ENCODE results near the gene STX1B.
A peak's percentile ranks its signal among the peaks of the same experiment; 100 is the strongest.

The STX1B gene

DNA sequence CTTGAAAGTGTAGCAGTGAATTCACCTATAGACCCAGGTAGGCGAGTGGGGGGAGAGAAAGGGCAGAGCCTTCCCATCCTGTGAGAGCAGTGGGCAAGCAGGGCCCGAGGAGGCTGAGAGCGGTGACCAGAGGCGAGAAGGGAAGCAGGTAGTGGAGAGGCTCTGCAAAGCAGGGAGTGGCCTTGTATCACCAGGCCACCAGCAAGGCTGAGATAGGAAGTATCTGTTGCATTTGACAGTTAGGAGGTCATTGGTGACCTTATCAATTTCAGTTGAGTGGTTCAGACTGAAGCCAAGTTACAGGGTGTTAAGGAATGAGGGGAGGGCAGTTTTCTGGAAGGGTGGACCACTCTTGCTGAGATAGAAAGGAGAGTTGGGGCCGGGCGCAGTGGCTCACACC, 36.1 kb downstream of the STX1B start:
- no peak for DNase-seq

DNA sequence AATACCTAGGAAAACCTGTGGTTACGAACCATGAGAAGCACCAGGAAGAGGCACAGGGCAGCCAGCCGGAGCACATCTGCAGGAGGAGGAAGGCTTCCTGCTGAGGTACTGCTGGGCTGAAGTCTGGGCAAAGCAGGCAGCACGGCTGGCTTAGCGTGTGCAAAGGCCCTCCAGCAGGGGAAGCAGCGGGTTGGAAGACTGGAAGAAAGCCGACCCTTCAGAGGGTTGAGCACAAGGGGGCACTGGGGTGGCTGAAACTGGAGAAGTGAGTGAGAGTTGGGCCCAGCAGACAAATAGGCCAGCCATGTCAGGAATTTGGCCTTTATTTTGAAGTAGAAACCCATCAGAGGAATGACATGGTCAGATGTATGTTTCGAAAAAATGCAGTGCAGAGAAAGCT, 37.6 kb downstream of the STX1B start:
- DNase-seq, result no peak

DNA sequence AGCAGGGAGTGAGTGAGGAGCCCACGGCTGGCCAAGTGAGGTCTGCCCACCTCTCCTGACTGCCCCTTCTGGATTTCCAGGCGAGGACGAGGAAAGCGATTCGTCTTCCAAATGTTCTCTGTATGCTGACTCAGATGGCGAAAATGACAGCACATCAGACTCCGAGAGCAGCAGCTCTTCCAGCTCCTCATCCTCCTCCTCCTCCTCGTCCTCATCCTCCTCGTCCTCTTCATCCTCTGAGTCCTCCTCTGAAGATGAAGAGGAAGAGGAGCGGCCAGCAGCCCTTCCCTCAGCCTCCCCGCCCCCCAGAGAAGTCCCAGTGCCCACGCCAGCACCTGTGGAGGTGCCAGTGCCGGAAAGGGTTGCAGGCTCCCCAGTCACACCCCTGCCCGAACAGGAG, 39.1 kb downstream of the STX1B start:
- no peak for DNase-seq

DNA sequence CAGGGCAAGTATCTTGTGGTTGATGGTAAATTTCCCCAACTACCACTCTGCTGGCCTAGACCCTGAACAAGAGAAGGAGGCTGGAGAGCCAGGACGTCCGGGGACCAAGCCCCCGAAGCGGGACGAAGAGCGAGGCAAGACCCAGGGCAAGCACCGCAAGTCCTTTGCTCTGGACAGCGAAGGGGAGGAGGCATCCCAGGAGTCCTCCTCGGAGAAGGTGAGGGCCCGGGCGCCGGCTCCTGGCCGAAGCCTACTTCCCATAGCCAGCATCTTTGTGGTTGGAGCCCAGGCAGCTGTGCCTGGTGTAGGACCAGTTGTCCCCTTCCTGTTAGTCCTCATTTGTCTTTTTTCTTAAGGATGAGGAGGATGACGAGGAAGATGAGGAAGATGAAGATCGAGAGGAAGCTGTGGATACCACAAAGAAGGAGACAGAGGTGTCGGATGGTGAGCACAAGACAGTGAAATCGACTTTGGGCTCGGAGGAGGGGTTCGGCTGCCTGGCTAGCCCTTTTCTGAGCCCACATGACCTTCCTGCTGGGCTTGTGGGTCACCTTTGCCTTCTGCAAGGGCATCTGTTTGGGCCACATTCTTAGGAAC, 41.1 kb downstream of the STX1B start:
- DNase-seq, result no peak

DNA sequence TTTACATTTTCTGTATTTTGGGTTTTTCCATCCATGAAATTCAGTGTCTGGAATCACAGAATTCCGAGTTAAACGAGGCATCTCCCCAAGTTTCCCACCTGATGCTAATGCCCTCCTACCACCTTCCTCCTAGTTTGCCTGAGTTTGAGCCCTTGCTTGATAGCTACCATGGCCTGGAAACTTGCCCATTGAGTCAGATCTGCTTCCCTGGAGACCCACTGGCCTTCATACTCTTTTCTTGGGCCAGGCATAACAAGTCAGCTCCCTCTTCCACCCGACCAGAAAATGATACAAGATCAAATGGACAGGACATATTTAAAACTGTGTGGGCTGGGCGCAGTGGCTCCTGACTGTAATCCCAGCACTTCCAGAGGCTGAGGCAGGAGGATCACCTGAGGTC, 42.6 kb downstream of the STX1B start:
- DNase-seq, result no peak

DNA sequence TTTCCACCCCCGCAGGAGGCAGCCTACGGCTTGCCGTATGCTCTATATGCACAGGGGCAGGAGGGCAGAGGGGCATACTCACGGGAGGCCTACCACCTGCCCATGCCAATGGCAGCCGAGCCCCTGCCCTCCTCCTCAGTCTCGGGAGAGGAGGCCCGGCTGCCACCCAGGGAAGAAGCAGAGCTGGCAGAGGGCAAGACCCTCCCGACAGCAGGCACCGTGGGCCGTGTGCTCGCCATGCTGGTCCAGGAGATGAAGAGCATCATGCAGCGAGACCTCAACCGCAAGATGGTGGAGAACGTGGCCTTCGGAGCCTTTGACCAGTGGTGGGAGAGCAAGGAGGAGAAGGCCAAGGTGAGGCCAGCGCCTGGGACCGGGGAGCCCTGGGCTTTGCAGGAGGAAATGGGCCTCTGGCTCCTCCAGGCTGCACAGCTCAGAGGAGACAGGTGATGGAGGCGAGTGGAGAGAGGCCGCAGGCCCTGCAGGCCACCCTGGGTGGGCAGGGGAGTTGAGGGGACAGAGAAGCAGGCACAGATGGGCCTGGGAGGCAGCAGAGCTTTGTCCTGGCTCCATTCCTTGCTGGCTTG, 44.3 kb downstream of the STX1B start:
- DNase-seq, result no peak

DNA sequence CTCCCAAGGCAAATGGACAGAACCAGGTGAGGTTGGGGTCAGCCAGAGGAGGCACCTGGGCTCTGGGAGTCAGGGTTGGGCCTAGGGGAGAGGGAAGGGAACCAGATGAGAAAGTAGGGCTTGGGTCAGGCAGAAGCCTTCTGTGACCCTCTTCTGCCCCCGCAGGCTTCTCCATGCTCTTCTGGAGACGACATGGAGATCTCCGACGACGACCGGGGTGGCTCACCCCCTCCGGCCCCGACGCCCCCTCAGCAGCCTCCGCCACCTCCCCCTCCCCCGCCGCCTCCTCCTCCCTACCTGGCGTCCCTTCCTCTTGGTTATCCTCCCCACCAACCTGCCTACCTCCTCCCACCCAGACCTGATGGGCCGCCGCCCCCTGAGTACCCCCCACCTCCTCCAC, 45.0 kb downstream of the STX1B start:
- no peak for DNase-seq

DNA sequence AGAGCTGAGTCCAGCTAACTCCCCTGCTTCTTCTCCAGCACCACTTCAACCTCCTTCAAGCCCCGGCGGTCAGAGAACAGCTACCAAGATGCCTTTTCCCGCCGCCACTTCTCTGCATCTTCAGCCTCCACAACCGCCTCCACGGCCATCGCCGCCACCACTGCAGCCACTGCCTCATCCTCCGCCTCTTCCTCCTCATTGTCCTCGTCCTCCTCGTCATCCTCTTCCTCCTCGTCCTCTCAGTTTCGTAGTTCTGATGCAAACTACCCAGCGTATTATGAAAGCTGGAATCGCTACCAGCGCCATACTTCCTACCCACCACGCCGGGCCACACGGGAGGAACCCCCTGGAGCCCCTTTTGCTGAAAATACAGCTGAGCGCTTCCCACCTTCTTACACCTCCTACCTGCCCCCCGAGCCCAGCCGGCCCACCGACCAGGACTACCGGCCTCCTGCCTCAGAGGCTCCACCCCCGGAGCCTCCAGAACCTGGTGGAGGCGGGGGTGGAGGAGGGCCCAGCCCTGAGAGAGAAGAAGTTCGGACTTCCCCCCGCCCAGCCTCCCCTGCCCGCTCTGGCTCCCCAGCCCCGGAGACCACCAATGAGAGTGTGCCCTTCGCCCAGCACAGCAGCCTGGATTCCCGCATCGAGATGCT, 45.7 kb downstream of the STX1B start:
- DNase-seq, result no peak

DNA sequence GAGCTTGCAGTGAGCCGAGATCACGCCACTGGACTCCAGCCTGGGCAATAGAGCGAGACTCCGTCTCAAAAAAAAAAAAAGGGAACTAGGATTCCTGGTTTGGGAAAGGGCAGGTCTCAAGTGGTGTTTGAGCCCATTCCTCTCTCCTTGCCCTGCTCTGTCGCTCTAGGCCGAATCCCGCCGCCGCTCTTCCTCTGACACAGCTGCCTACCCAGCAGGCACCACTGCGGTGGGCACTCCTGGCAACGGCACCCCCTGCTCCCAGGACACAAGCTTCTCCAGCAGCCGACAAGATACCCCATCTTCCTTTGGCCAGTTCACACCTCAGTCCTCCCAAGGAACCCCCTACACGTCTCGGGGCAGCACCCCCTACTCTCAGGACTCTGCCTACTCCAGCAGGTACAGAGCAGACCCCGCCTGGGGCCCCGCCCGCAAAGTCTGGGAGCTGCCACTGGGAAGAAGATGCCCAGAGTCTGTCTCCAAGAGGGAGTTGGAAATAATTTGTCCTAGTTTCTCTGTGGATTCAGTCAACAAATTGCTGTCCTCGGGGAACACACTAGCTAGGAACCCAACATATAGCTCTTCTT, 46.4 kb downstream of the STX1B start:
- DNase-seq, result no peak

DNA sequence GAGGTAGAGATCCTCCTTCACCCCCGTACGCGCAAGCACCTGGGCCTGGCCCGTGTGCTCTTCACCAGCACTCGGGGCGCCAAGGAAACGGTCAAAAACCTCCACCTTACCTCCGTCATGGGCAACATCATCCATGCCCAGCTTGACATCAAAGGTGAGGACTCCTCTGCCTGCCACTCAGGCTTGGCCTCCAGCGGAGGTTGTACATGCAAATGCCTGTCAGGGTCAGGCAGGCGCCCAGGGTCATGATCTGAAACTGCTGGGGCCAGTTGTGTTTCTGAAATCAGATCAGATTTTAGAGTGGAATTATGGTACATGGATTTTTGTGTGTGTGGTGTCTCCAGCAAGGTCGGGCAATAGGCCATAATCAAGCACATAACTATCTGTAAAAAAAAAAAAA, 49.1 kb downstream of the STX1B start:
- DNase-seq, result no peak

DNA sequence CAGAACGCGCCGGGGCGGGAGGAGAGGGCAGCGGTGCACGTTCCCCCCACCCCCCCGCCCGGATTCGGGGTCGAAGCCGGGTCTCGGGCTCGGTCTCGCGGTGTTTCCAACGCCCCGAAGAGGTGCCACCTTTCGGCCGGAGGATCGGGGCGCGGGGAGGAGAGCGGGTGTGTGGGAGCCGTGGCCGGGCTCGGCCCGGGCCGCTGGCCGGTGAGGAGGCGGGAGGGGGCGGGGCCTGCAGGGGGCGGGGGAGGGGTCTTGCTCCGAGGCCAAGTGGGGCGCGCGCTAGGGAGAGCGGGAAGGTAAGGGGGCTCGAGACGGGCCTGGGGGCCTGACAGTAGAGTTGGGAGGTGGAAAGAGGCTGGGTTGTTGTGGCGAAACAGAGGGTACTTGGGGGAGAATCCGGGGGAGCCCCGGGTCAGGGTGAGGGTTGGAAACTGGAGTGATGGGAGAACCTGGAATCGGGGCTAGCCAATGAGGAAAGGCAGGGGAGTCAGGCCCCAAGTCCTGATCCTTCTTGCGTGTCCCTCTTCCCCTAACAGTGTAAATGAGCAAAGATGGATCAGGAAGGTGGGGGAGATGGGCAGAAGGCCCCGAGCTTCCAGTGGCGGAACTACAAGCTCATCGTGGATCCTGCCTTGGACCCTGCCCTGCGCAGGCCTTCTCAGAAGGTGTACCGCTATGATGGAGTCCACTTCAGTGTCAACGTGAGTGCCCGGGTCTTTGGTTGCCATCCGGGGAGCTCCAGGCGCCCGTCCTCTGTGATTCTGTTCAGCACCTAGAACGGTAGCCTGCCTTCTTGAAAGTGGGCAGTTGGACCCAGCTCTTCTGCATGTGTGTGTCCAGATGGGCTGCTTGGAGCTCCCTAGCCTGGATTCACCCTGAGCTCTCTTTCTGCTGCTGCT, 52.0 kb downstream of the STX1B start:
- no peak for DNase-seq

DNA sequence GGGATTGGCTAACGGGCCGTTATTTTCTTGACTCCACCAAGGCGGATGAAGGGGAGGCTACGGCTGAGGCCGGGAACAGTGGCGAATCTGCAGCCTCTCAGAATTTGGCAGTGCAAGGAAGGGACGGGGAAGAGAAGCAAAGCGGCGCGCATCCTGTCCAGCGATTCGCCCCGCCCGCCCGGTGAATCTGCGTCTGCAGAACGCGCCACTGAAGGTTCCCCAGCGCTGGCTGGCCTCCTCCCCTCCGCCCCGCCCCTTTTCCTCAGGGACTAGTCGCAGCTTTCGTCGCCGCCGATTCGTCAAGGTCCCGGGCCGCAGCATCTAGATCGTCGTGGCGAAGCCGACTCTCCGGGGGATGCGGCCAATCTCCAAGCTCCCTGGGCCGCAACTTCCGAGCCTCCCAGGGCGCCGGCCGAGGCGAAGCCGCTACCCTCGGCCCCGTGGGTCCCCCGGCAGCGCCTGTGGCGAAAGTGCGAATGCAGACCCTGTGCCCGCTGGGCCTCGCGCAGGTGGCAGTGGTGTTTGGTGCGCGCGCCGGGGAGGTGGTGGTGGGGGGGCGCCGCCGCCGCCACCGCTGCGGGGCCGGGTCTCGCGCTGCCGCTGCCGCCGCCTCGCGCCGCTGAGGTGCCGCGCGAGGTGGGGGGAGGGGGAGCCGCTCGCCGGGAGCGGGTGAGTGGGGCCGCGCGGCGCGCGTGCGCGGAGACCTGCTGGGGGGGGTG, 52.8 kb downstream of the STX1B start, which contains the start of gene SETD1A:
TSS of gene SETD1A (plus strand) at position 299 of the 719 bp plus-strand sequence. CDS start 978 bp downstream, outside the sequence.
- DNase-seq, result peak; percentile 93 to 97

DNA sequence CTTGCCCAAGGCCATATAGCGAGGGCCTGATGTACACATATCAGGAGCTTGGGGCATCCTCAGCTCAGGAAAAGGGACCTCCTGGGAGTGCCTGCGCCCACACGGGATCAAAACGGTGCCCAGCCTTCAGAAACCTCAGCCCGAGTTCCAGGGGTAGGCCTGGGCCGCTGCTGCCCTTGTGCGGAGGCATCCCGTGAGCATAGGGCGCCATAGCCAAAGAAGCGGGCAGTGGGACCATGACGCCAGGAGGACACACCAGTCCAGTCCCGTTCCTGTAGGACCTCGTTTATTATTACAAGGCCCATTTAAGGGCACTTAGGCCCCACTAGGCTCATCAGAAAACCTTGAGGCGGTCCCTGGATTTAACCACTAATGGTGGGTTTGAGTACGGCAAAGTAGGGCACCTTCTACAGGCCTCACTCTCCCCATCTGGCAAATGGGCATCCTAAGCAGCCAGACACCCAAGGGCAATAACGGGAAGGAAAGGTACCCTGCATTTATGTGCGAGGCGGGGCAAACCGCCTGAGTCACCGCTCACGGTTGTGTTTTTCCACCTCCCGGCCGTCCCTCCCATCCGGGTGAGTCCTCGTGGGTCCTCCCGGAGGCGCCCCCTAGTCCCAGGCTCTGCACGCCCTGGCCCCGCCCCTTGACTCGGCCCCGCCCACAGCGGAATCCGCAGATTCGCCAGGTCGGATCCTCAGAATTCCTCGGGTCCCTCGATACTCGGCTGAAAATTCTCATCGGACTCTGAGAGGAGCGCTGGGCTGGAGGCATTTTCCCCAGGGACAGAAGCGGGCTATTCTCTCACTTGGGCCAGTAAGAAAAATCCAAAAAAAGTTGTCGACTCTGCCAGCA, 53.6 kb downstream of the STX1B start:
- DNase-seq, result peak; percentile 90 to 92

DNA sequence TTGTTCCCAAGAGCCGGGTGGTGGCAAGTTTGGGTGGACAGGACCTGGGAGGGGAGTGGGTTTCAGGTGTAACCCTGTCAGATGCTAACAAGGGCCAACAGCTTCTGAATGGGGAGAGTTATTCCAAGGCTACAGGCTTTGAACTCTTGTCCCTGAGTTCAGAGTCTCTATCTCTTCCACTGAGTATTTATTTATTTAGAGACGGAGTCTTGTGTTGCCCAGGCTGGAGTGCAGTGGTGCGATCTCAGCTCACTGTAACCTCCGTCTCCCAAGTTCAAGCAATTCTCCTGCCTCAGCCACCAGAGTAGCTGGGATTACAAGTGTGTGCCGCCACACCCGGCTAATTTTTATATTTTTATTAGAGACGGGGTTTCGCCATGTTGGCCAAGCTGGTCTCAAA, 55.4 kb downstream of the STX1B start:
- no peak for DNase-seq

DNA sequence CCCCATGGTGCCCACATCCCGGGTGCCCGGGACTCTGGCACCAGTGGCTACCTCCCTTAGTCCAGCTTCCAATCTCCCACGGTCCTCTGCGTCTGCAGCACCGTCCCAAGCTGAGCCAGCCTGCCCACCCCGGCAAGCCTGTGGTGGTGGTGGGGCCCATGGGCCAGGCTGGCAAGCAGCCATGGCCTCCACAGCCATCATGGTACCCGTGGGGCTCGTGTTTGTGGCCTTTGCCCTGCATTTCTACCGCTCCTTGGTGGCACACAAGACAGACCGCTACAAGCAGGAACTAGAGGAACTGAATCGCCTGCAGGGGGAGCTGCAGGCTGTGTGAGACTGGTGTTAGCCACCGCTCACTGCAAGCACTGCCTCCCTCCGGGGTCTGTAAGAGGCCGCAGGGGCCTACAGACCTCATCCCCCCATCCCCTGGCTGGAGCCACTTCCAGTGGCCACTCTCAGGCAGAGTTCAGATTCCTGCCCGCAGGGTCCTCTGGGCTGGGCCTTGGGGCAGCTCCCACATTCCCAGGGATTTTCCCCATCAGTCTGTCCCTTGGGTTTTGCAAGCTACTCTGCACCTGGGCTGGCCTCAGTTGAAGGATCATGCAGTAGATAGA, 56.8 kb downstream of the STX1B start:
- peak; percentile 42 to 55 for DNase-seq

DNA sequence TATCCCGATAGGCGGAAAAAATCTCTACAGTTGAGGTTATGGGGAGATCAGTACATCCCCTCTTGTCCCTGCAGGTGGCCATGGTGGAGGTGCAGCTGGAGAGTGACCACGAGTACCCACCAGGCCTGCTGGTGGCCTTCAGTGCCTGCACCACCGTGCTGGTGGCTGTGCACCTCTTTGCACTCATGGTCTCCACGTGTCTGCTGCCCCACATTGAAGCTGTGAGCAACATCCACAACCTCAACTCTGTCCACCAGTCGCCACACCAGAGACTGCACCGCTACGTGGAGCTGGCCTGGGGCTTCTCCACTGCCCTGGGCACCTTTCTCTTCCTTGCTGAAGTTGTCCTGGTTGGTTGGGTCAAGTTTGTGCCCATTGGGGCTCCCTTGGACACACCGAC, 57.3 kb downstream of the STX1B start:
- DNase-seq, result no peak

DNA sequence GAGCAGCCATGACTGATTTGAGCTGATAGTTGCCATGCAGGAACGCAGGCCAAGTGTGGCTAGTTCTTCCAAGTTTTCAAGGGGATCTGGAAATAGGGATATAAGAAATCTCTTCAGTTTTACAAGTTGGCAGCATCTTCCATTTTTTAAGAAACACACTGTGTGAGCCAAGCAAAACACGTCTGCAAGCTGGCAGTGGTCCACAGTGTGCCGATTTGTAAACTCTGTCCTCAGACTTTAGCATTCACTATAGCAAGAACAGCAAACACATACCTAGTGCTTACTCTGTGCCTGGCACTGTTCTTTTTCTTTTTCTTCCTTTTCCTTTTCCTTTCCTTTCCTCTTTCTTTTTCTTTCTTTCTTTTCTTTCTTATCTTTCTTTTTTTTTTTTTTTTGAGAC, 58.7 kb downstream of the STX1B start:
- DNase-seq, result no peak

DNA sequence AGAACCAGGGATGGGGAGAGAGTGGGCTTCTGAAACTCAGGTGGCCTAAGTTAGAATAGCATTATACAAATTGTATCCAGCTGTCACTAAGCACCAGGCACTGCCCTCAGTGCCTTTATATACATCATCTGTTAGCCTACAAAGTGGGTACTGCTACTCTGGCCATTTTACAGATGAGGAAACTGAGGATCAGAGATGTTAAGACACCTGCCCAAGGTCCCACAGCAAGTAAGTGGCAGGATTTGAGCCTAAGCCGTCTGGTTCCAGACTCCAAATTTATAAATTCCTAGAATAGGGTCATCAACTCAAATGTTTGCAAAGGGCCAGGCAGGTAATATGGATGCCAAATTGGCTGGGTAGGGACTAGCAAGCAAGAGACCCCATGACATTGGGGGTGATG, 59.2 kb downstream of the STX1B start:
- DNase-seq, result no peak

DNA sequence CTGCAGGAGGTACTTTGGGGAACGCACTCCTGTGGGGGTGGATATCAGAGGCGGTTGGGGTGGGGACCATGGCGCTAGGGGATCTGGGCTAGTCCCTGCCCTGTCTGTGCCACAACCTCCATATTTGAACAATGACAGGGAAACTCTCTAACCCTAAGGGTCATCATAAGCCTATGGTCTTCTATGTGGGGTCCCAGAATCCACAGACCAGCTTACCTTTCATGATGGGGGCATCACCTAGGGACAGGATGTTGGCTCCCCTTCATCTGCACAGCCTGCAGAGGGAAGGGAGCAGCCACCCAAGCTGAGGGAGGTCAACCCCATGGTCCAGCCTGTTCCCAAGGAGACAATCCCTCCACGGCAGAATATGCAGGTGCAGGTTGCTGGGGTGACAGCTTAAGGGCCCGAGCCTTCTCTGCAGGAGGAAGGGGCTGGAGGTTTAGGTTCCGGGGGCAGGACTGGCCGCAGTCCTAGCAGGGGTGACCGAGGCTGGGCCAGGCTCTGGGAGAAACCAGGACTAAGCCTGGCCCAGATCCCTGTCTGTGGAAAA, 59.8 kb downstream of the STX1B start:
- DNase-seq, result no peak

DNA sequence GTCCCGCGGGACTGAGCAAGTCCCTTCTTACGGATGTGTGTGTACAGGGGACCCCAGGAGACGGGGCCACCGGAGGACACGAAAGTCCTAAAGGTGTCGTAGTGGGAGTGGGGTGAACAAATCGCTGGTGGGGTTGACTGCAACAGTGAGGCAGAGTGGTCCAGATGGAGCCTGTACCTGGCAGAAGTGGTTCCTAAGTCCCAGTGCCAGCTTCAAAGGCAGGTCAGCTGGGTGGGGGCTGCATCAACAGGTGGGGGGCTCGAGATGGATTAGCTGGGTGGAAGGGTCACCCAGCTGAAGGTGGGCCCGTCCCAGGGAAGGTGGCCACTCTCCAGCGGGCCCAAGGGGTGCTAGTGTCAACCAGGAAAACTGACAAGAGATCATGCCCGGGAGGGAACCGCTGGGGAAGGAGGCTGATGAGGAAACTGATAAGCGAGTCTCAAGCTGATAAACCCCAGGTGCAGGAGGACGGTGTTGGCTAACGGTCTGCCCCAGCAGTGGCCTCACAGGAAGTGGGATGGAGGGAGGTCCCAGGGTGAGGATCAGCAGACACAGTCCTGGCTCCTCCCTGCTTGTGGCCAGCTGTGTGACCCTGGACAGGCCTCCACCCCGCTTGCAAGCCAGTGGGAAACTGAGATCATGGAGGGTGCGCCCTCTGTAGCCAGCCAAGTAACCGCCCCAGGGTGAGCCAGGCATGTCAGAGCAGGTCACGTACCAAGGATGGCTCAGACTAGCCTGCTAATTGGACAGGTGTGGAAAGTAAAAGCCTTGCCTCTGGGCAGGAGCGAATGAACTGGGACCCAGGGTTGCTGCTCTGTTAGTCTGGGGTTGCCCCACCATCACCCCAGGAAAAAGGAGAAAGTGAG, 60.6 kb downstream of the STX1B start:
- DNase-seq, result peak in 1 of 2 experiments; percentile 13

Measured in stimulated activated CD4-positive, alpha-beta T cell treated with anti-CD3 and anti-CD28 coated beads, Interleukin-4, amount 100 ng/mL, for 4 hours (primary cell).